ENCODE measurements around the gene CECR2. TPM values are rescaled to one million over a fixed set of nuclear protein-coding genes. Genes with fewer than 3 reads are reported as not detected.

Gene CECR2
- total and polyA plus RNA-seq, 4 donors = 1.1 to 14.5 (median 7.7) TPM

- no peak overlapping the region for H3K9ac ChIP-seq (ENCODE audit: insufficient read depth in 1 of 2, low read length in 2 of 2)
- H3K4me1 ChIP-seq (ENCODE audit: control insufficient read depth in 5 of 5, insufficient read depth in 5 of 5, low read length in 5 of 5) = no peaks in the 10 kb centered on the region
- H3K27me3 ChIP-seq (ENCODE audit: control insufficient read depth in 3 of 3, insufficient read depth in 3 of 3, low read length in 2 of 3) = no peaks in the 10 kb centered on the region
- no peak for ATAC-seq (ENCODE audit: insufficient read depth, low FRiP score)
- no peak overlapping the region for H3K4me3 ChIP-seq
- no peak overlapping the region for H3K27ac ChIP-seq (ENCODE audit: low read depth in 1 of 2, low read length in 1 of 2)
- TF ChIP-seq, protein P1, sequence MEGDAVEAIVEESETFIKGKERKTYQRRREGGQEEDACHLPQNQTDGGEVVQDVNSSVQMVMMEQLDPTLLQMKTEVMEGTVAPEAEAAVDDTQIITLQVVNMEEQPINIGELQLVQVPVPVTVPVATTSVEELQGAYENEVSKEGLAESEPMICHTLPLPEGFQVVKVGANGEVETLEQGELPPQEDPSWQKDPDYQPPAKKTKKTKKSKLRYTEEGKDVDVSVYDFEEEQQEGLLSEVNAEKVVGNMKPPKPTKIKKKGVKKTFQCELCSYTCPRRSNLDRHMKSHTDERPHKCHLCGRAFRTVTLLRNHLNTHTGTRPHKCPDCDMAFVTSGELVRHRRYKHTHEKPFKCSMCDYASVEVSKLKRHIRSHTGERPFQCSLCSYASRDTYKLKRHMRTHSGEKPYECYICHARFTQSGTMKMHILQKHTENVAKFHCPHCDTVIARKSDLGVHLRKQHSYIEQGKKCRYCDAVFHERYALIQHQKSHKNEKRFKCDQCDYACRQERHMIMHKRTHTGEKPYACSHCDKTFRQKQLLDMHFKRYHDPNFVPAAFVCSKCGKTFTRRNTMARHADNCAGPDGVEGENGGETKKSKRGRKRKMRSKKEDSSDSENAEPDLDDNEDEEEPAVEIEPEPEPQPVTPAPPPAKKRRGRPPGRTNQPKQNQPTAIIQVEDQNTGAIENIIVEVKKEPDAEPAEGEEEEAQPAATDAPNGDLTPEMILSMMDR (IDR thresholded peaks at IDR 0.05; ENCODE audit: control extremely low read depth, extremely low read depth) = no peak
- DNase-seq = no peak
- no peaks in the 10 kb centered on the region for H3K9me3 ChIP-seq (ENCODE audit: control insufficient read depth in 4 of 4, insufficient read depth in 3 of 4, low read length in 3 of 4)
- WGBS, 2 donors = 92 to 95% methylated on average over 9 of the region's 9 CpGs
- H3K36me3 ChIP-seq (ENCODE audit: control insufficient read depth in 4 of 4, insufficient read depth in 4 of 4, low read length in 4 of 4) = no peaks in the 10 kb centered on the region
These were observed 37.6 kb upstream of the CECR2 start for GRCh38 chr22:17331690-17332089.

DNA sequence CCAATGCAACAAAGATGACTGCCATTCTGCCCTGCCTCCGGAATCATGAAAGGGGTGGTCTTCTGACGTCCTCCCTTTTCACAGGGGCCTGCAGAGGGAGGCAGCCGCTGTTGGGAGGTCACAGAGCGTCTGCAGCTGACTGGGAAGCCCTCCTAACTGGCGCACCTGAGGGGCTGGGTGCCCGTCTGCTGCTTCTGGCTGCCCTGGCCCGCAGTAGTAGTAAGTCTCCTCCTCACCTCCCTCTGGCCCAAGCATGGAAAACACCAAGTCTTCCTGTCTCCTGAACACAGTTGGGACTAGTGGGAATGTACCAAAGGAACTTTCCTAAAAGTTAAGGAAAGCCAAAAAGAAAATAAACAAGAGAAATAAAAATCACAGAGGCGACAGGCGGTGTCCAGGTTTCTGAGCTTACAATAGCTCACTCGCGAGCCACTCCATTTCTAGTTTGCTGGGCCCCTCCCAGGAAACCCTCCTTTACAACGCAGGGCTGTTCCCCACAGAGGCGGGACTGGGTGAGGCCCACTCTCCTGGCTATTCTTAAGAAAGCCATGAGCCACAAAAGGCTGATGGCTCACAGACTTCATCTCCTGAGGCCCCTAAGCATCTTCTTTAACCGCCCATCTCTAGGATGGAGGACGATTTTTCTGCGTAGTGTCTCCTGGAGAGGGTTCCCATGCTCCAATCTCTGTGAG, 37.0 kb upstream of the CECR2 start:
- Histone ChIP-seq H3K27ac (ENCODE audit: low read depth in 1 of 2, low read length in 1 of 2) (no peak overlapping the region), H3K4me1 (ENCODE audit: control insufficient read depth in 5 of 5, insufficient read depth in 5 of 5, low read length in 5 of 5) (no peaks in the 10 kb centered on the region), H3K9me3 (ENCODE audit: control insufficient read depth in 4 of 4, insufficient read depth in 3 of 4, low read length in 3 of 4) (no peaks in the 10 kb centered on the region), H3K9ac (ENCODE audit: insufficient read depth in 1 of 2, low read length in 2 of 2) (no peak overlapping the region), H3K36me3 (ENCODE audit: control insufficient read depth in 4 of 4, insufficient read depth in 4 of 4, low read length in 4 of 4) (no peaks in the 10 kb centered on the region), H3K27me3 (ENCODE audit: control insufficient read depth in 3 of 3, insufficient read depth in 3 of 3, low read length in 2 of 3) (no peaks in the 10 kb centered on the region), H3K4me3 (no peak overlapping the region)
- DNase-seq (no peak), ATAC-seq (ENCODE audit: insufficient read depth, low FRiP score) (no peak)
- 82 to 84% methylated on average over 16 of the region's 16 CpGs for WGBS, 2 donors
- TF ChIP-seq, protein P1 (IDR thresholded peaks at IDR 0.05; ENCODE audit: control extremely low read depth, extremely low read depth) = no peak

GRCh38 chr22:17334059-17334458, 35.2 kb upstream of the CECR2 start:
- no peaks in the 10 kb centered on the region for H3K27me3 ChIP-seq (ENCODE audit: control insufficient read depth in 3 of 3, insufficient read depth in 3 of 3, low read length in 2 of 3)
- H3K4me1 ChIP-seq (ENCODE audit: control insufficient read depth in 5 of 5, insufficient read depth in 5 of 5, low read length in 5 of 5) = no peaks in the 10 kb centered on the region
- 83% methylated on average over 6 of the region's 6 CpGs for WGBS, 2 donors
- H3K4me3 ChIP-seq = no peak overlapping the region
- no peak overlapping the region for H3K9ac ChIP-seq (ENCODE audit: insufficient read depth in 1 of 2, low read length in 2 of 2)
- DNase-seq (no peak), ATAC-seq (ENCODE audit: insufficient read depth, low FRiP score) (no peak)
- H3K9me3 ChIP-seq (ENCODE audit: control insufficient read depth in 4 of 4, insufficient read depth in 3 of 4, low read length in 3 of 4) = no peaks in the 10 kb centered on the region
- no peak overlapping the region for H3K27ac ChIP-seq (ENCODE audit: low read depth in 1 of 2, low read length in 1 of 2)
- H3K36me3 ChIP-seq (ENCODE audit: control insufficient read depth in 4 of 4, insufficient read depth in 4 of 4, low read length in 4 of 4) = no peaks in the 10 kb centered on the region
- TF ChIP-seq, protein P1 (IDR thresholded peaks at IDR 0.05; ENCODE audit: control extremely low read depth, extremely low read depth) = no peak

DNA sequence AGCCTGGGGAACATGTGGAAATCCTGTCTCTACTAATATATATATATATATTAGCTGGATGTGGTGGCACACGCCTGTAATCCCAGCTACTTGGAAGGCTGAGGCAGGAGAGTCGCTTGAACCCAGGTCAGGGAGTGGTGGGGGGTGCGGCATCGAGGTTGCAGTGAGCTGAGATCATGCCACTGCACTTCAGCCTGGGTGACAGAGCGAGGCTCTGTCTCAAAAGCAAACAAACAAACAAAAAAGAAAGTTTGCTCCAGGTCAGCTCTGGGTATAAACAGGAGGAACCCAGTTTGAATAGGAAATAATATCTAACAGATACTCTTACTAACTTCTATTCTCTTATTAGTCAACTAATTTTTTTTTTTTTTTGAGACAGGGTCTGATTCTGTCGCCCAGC, 34.3 kb upstream of the CECR2 start:
- no peaks in the 10 kb centered on the region for H3K9me3 ChIP-seq (ENCODE audit: control insufficient read depth in 4 of 4, insufficient read depth in 3 of 4, low read length in 3 of 4)
- no peak overlapping the region for H3K9ac ChIP-seq (ENCODE audit: insufficient read depth in 1 of 2, low read length in 2 of 2)
- H3K4me1 ChIP-seq (ENCODE audit: control insufficient read depth in 5 of 5, insufficient read depth in 5 of 5, low read length in 5 of 5) = no peaks in the 10 kb centered on the region
- H3K27ac ChIP-seq (ENCODE audit: low read depth in 1 of 2, low read length in 1 of 2) = no peak overlapping the region
- WGBS, 2 donors = 67 to 80% methylated on average over 6 of the region's 6 CpGs
- DNase-seq (no peak), ATAC-seq (ENCODE audit: insufficient read depth, low FRiP score) (no peak)
- TF ChIP-seq, protein P1 (IDR thresholded peaks at IDR 0.05; ENCODE audit: control extremely low read depth, extremely low read depth) = no peak
- H3K4me3 ChIP-seq = no peak overlapping the region
- H3K27me3 ChIP-seq (ENCODE audit: control insufficient read depth in 3 of 3, insufficient read depth in 3 of 3, low read length in 2 of 3) = no peaks in the 10 kb centered on the region
- no peaks in the 10 kb centered on the region for H3K36me3 ChIP-seq (ENCODE audit: control insufficient read depth in 4 of 4, insufficient read depth in 4 of 4, low read length in 4 of 4)
